Measurements from ENCODE around the gene YPEL5. TPM values are rescaled to one million over a fixed set of nuclear protein-coding genes. Genes with fewer than 3 reads are reported as not detected.

YPEL5 gene
- total RNA-seq, 1 experiment from 2014 or later, result 29.9 TPM

GRCh38 chr2:30193104-30193681 is 46.4 kb downstream of the YPEL5 start:
- no peaks in the 10 kb centered on the region for H3K9me2 ChIP-seq (replicated peaks; ENCODE audit: low read length)
- no peaks in the 10 kb centered on the region for H3K4me1 ChIP-seq (ENCODE audit: insufficient read depth, low read length)
- ATAC-seq (no peak), DNase-seq (no peak)
- no peaks in the 10 kb centered on the region for H3K9me3 ChIP-seq (ENCODE audit: low read length)
- CTCF ChIA-PET, result interaction anchor here (0.6 kb wide), 1 partner anchor 9 kb away, joined by 4 read pairs; no protein-coding TSS in a partner anchor
- POLR2A ChIA-PET (ENCODE audit: unreplicated experiment), result no interaction called here
- TF ChIP-seq CTCF (conservative IDR thresholded peaks at IDR 0.05; ENCODE audit: low read depth, low read length) (no peak), EZH2phosphoT487 (IDR thresholded peaks at IDR 0.05; ENCODE audit: borderline replicate concordance, low read length) (no peak), EZH2 (IDR thresholded peaks at IDR 0.05; ENCODE audit: low read length, unreplicated experiment) (no peak)
- H3K27ac ChIP-seq (ENCODE audit: low read length), result no peak overlapping the region
- no peak overlapping the region for H3K9ac ChIP-seq (ENCODE audit: low read length)
- no peaks in the 10 kb centered on the region for H4K20me1 ChIP-seq (ENCODE audit: low read length)
- no peaks in the 10 kb centered on the region for H3K79me2 ChIP-seq (ENCODE audit: low read length)
- H3K4me3 ChIP-seq (ENCODE audit: low read length), result no peak overlapping the region
- intact Hi-C loops (cut with micrococcal nuclease), result no loop called here
- BruUV-seq (replicated peaks), result no TSS peak
- H3K36me3 ChIP-seq (ENCODE audit: low read depth, low read length), result no peaks in the 10 kb centered on the region
- peaks cover 9% of the 10 kb centered on the region; the same call in 1 of the 2 replicates for H3K27me3 ChIP-seq (ENCODE audit: low read length)
- no peak overlapping the region for H2AFZ ChIP-seq (ENCODE audit: low read length)
- H3K4me2 ChIP-seq (ENCODE audit: low read length), result no peak overlapping the region
- no peaks in the 10 kb centered on the region for H3F3A ChIP-seq (ENCODE audit: low read length, unreplicated experiment)

GRCh38 chr2:30194421-30194820 is 47.6 kb downstream of the YPEL5 start:
- Histone ChIP-seq H3F3A (ENCODE audit: low read length, unreplicated experiment) (no peaks in the 10 kb centered on the region), H3K27me3 (ENCODE audit: low read length) (peaks cover 9% of the 10 kb centered on the region; the same call in 1 of the 2 replicates), H2AFZ (ENCODE audit: low read length) (no peak overlapping the region), H3K79me2 (ENCODE audit: low read length) (no peaks in the 10 kb centered on the region), H4K20me1 (ENCODE audit: low read length) (no peaks in the 10 kb centered on the region), H3K4me2 (ENCODE audit: low read length) (no peak overlapping the region), H3K9me2 (replicated peaks; ENCODE audit: low read length) (no peaks in the 10 kb centered on the region), H3K4me1 (ENCODE audit: insufficient read depth, low read length) (no peaks in the 10 kb centered on the region), H3K9me3 (ENCODE audit: low read length) (no peaks in the 10 kb centered on the region), H3K36me3 (ENCODE audit: low read depth, low read length) (no peaks in the 10 kb centered on the region), H3K9ac (ENCODE audit: low read length) (no peak overlapping the region), H3K4me3 (ENCODE audit: low read length) (no peak overlapping the region), H3K27ac (ENCODE audit: low read length) (no peak overlapping the region)
- no peak for ATAC-seq
- no peak for DNase-seq
- ChIA-PET POLR2A (ENCODE audit: unreplicated experiment) (no interaction called here), CTCF (no interaction called here)
- no peak for TF ChIP-seq CTCF (conservative IDR thresholded peaks at IDR 0.05; ENCODE audit: low read depth, low read length)
- TF ChIP-seq EZH2phosphoT487 (IDR thresholded peaks at IDR 0.05; ENCODE audit: borderline replicate concordance, low read length), result no peak
- TF ChIP-seq EZH2 (IDR thresholded peaks at IDR 0.05; ENCODE audit: low read length, unreplicated experiment), result no peak
- intact Hi-C loops (cut with micrococcal nuclease), result no loop called here
- no TSS peak for BruUV-seq (replicated peaks)

GRCh38 chr2:30195016-30195415 is 48.2 kb downstream of the YPEL5 start:
- H3K4me1 ChIP-seq (ENCODE audit: insufficient read depth, low read length), result no peaks in the 10 kb centered on the region
- no peaks in the 10 kb centered on the region for H3K79me2 ChIP-seq (ENCODE audit: low read length)
- no peak overlapping the region for H3K4me2 ChIP-seq (ENCODE audit: low read length)
- no peaks in the 10 kb centered on the region for H3K36me3 ChIP-seq (ENCODE audit: low read depth, low read length)
- H3K9me3 ChIP-seq (ENCODE audit: low read length), result no peaks in the 10 kb centered on the region
- H3F3A ChIP-seq (ENCODE audit: low read length, unreplicated experiment), result no peaks in the 10 kb centered on the region
- H3K9ac ChIP-seq (ENCODE audit: low read length), result no peak overlapping the region
- ChIA-PET POLR2A (ENCODE audit: unreplicated experiment) (no interaction called here), CTCF (no interaction called here)
- peaks cover 9% of the 10 kb centered on the region; the same call in 1 of the 2 replicates for H3K27me3 ChIP-seq (ENCODE audit: low read length)
- H2AFZ ChIP-seq (ENCODE audit: low read length), result no peak overlapping the region
- TF ChIP-seq CTCF (conservative IDR thresholded peaks at IDR 0.05; ENCODE audit: low read depth, low read length), result no peak
- TF ChIP-seq EZH2 (IDR thresholded peaks at IDR 0.05; ENCODE audit: low read length, unreplicated experiment), result no peak
- TF ChIP-seq EZH2phosphoT487 (IDR thresholded peaks at IDR 0.05; ENCODE audit: borderline replicate concordance, low read length), result no peak
- no TSS peak for BruUV-seq (replicated peaks)
- no peaks in the 10 kb centered on the region for H4K20me1 ChIP-seq (ENCODE audit: low read length)
- ATAC-seq, result no peak
- H3K4me3 ChIP-seq (ENCODE audit: low read length), result no peak overlapping the region
- intact Hi-C loops (cut with micrococcal nuclease), result no loop called here
- no peaks in the 10 kb centered on the region for H3K9me2 ChIP-seq (replicated peaks; ENCODE audit: low read length)
- no peak overlapping the region for H3K27ac ChIP-seq (ENCODE audit: low read length)
- no peak for DNase-seq

Measured in PC-3 (cell line).